Left renal cortex interstitium (tissue), 4 donors: ENCODE measurements around the gene SPOCK2. TPM values are rescaled to one million over a fixed set of nuclear protein-coding genes. Genes with fewer than 3 reads are reported as not detected.

Source experiments
- DNase-seq, 4 donors: peaks; one replicate each; pipeline ENCODE4 v3.0.0-alpha.2; 2013; ENCODE audit warnings: low read depth in 4 of 4, low spot score in 2 of 4, missing footprints in 1 of 4
- polyA plus RNA-seq, 4 donors: library from polyadenylated mRNA; unstranded; fragments of 120-200 nt; gene quantifications; one replicate each; pipeline ENCODE4 v1.2.1, GENCODE V29; 2013; ENCODE audit not compliant: insufficient read length in 4 of 4

Gene SPOCK2
- polyA plus RNA-seq, 4 donors, result 143 to 189 (median 158) TPM

GRCh38 chr10:72090326-72090725, 2.0 kb upstream of the SPOCK2 start:
- no peak for DNase-seq

GRCh38 chr10:72089618-72090017, 1.3 kb upstream of the SPOCK2 start:
- no peak for DNase-seq

GRCh38 chr10:72088889-72089575, 681 bp upstream of the SPOCK2 start:
- DNase-seq, result no peak

GRCh38 chr10:72087392-72087968, 871 bp downstream of the SPOCK2 start:
- DNase-seq, result no peak

GRCh38 chr10:72086466-72087391, 1.6 kb downstream of the SPOCK2 start:
- DNase-seq, result no peak

GRCh38 chr10:72085864-72086465, 2.4 kb downstream of the SPOCK2 start:
- no peak for DNase-seq

GRCh38 chr10:72085166-72085565, 3.2 kb downstream of the SPOCK2 start:
- no peak for DNase-seq

GRCh38 chr10:72083790-72084459, 4.4 kb downstream of the SPOCK2 start:
- DNase-seq, result no peak

- DNase-seq, result no peak
These were observed 5.2 kb downstream of the SPOCK2 start for GRCh38 chr10:72082856-72083789.

GRCh38 chr10:72081772-72082590, 6.4 kb downstream of the SPOCK2 start:
- no peak for DNase-seq

GRCh38 chr10:72081210-72081609, 7.1 kb downstream of the SPOCK2 start:
- no peak for DNase-seq

GRCh38 chr10:72080042-72080975, 8.0 kb downstream of the SPOCK2 start:
- no peak for DNase-seq

- DNase-seq, result no peak
These were observed 9.0 kb downstream of the SPOCK2 start for GRCh38 chr10:72079356-72079755.

- DNase-seq, result no peak
These were observed 10.9 kb downstream of the SPOCK2 start for GRCh38 chr10:72077275-72077990.

- no peak for DNase-seq
These were observed 11.6 kb downstream of the SPOCK2 start for GRCh38 chr10:72076756-72077155.

GRCh38 chr10:72075376-72076115, 12.8 kb downstream of the SPOCK2 start:
- no peak for DNase-seq
